Vagina (tissue), 2 donors: Measurements from ENCODE around the gene PPP1R14C. TPM values are rescaled to one million over a fixed set of nuclear protein-coding genes. Genes with fewer than 3 reads are reported as not detected.

Source experiments
- DNase-seq, 2 donors: peaks; one replicate each; pipeline ENCODE4 v3.0.0-alpha.2; 2017; ENCODE audit errors: extremely low spot score in 2 of 2
- H3K27ac ChIP-seq: fragments of 200-600 bp; sonication (generic); one replicate; pipeline ENCODE4 v1.5.1; 2019
- H3K27me3 ChIP-seq: fragments of 200-600 bp; sonication (generic); one replicate; pipeline ENCODE4 v1.5.1; 2019
- H3K36me3 ChIP-seq, 2 donors: fragments of 200-600 bp; sonication (generic); one replicate each; pipeline ENCODE4 v1.5.1; 2017 to 2019
- H3K4me1 ChIP-seq: fragments of 200-600 bp; sonication (generic); one replicate; pipeline ENCODE4 v1.5.1; 2019
- H3K4me3 ChIP-seq, 2 donors: fragments of 200-600 bp; sonication (generic); 1 replicate in 1 of 2; 2 replicates in 1 of 2; pipeline ENCODE4 v1.5.1; 2016 to 2019
- H3K9me3 ChIP-seq: fragments of 200-600 bp; sonication (generic); one replicate; pipeline ENCODE4 v1.5.1; 2019
- POLR2A ChIP-seq, 2 donors: fragments of 450-650 bp; IDR thresholded peaks; one replicate each; pipeline ENCODE4 v1.6.1; 2017; ENCODE audit warnings: antibody characterized with exemption in 2 of 2, mild to moderate bottlenecking in 2 of 2, moderate library complexity in 2 of 2
- POLR2AphosphoS5 ChIP-seq, 2 donors: sonication (generic); formaldehyde crosslinking; IDR thresholded peaks; one replicate each; pipeline ENCODE4 v1.9.0; 2017; ENCODE audit warnings: antibody characterized with exemption in 2 of 2, mild to moderate bottlenecking in 2 of 2, low read depth in 1 of 2; ENCODE audit not compliant: insufficient read depth in 1 of 2
- intact Hi-C: fragments of 100-400 bp; cut with DNase I; formaldehyde crosslinking; loops from one replicate; pipeline ENCODE4 v1.15.1; 2023
- total RNA-seq: library from RNA; depleted of rRNA; stranded (reverse); fragments of >200 nt; gene quantifications from one replicate; pipeline ENCODE4 v1.2.3, GENCODE V29; 2016
- TF ChIP-seq, protein P1 (sequence below), 3 experiments: fragments of 450-650 bp in 2 of 3; fragments of 200-600 bp in 1 of 3; sonication (generic) in 1 of 3; IDR thresholded peaks; one replicate each; pipeline ENCODE4 v1.5.1; 2017 to 2019; ENCODE audit warnings: antibody characterized with exemption in 3 of 3, mild to moderate bottlenecking in 2 of 3, moderate library complexity in 2 of 3

PPP1R14C gene
- total RNA-seq, 1 donor from 2014 or later: 23.8 TPM

DNA sequence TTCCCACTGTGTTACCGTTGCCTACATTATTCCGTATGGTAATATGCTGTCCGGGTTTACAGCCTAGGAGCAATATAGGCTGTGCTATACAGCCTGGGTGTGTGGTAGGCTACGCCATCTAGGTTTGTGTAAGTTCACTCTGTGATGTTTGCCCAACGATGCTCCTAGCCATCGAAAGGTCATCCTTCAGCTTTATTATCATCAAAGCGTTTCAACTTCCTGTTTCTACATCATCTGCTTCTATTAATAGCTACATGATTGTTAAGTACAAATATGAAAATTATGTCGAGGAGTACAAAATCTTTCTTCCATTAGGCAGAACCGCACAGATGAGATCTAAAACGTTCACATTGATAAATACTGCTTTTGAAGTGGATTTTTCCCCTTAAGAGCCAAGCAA, 69.9 kb downstream of the PPP1R14C start:
- no peaks in the 10 kb centered on the region for H3K36me3 ChIP-seq
- no peaks in the 10 kb centered on the region for H3K4me1 ChIP-seq
- H3K4me3 ChIP-seq: no peak overlapping the region
- no peak for TF ChIP-seq POLR2A (IDR thresholded peaks at IDR 0.05)
- no peak for TF ChIP-seq POLR2AphosphoS5 (IDR thresholded peaks at IDR 0.05; ENCODE audit: insufficient read depth in 1 of 2, low read depth in 1 of 2)
- TF ChIP-seq, protein P1, sequence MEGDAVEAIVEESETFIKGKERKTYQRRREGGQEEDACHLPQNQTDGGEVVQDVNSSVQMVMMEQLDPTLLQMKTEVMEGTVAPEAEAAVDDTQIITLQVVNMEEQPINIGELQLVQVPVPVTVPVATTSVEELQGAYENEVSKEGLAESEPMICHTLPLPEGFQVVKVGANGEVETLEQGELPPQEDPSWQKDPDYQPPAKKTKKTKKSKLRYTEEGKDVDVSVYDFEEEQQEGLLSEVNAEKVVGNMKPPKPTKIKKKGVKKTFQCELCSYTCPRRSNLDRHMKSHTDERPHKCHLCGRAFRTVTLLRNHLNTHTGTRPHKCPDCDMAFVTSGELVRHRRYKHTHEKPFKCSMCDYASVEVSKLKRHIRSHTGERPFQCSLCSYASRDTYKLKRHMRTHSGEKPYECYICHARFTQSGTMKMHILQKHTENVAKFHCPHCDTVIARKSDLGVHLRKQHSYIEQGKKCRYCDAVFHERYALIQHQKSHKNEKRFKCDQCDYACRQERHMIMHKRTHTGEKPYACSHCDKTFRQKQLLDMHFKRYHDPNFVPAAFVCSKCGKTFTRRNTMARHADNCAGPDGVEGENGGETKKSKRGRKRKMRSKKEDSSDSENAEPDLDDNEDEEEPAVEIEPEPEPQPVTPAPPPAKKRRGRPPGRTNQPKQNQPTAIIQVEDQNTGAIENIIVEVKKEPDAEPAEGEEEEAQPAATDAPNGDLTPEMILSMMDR (IDR thresholded peaks at IDR 0.05): no peak
- DNase-seq: no peak
- no peaks in the 10 kb centered on the region for H3K27me3 ChIP-seq
- intact Hi-C loops: no loop called here
- H3K9me3 ChIP-seq: no peaks in the 10 kb centered on the region
- no peak overlapping the region for H3K27ac ChIP-seq

DNA sequence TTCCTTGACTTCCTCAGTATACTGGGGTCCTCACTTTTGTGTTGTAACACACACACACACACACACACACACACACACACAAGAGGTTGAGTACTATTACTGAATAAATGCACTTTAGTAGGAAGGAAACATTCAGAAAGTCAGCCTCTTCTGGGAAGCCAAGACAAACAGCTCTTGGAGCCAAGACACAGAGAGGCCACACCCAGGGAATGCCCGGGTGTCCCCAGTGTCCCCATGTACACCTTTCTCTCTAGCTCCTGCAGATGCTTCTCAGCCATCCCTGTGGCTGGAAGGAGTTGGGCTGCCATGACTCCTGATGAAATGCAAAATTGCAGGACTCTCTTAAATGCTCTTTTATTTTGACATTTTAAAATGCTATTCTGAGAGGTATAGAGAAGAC, 70.5 kb downstream of the PPP1R14C start:
- DNase-seq: no peak
- intact Hi-C loops: no loop called here
- Histone ChIP-seq H3K27ac (no peak overlapping the region), H3K36me3 (no peaks in the 10 kb centered on the region), H3K9me3 (no peaks in the 10 kb centered on the region), H3K4me3 (no peak overlapping the region), H3K27me3 (no peaks in the 10 kb centered on the region), H3K4me1 (no peaks in the 10 kb centered on the region)
- TF ChIP-seq POLR2A (IDR thresholded peaks at IDR 0.05): no peak
- TF ChIP-seq POLR2AphosphoS5 (IDR thresholded peaks at IDR 0.05; ENCODE audit: insufficient read depth in 1 of 2, low read depth in 1 of 2): no peak
- TF ChIP-seq, protein P1 (IDR thresholded peaks at IDR 0.05): no peak

DNA sequence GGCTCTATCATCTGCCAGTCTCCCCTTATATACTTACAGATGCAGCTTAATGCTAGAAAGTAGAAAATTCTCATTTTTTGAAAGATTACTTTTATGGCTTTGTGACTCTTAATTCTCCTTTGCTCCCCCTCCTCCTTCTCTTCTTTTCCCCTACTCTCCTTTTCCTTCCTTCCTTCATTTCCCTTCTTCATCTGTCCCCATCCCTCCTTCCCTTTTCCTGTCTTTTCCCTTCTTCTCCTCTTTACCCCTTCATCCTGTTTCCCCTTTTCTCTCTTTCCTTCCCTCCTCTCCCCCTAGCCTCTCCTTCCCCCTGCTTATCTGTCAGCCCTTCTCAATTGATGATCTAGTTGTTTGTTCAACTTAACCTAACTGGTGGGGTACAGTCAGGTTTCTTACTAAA, 71.5 kb downstream of the PPP1R14C start:
- intact Hi-C loops: no loop called here
- Histone ChIP-seq H3K36me3 (no peaks in the 10 kb centered on the region), H3K9me3 (no peaks in the 10 kb centered on the region), H3K4me3 (no peak overlapping the region), H3K4me1 (no peaks in the 10 kb centered on the region), H3K27me3 (no peaks in the 10 kb centered on the region), H3K27ac (no peak overlapping the region)
- DNase-seq: no peak
- no peak for TF ChIP-seq POLR2A (IDR thresholded peaks at IDR 0.05)
- no peak for TF ChIP-seq POLR2AphosphoS5 (IDR thresholded peaks at IDR 0.05; ENCODE audit: insufficient read depth in 1 of 2, low read depth in 1 of 2)
- TF ChIP-seq, protein P1 (IDR thresholded peaks at IDR 0.05): no peak

DNA sequence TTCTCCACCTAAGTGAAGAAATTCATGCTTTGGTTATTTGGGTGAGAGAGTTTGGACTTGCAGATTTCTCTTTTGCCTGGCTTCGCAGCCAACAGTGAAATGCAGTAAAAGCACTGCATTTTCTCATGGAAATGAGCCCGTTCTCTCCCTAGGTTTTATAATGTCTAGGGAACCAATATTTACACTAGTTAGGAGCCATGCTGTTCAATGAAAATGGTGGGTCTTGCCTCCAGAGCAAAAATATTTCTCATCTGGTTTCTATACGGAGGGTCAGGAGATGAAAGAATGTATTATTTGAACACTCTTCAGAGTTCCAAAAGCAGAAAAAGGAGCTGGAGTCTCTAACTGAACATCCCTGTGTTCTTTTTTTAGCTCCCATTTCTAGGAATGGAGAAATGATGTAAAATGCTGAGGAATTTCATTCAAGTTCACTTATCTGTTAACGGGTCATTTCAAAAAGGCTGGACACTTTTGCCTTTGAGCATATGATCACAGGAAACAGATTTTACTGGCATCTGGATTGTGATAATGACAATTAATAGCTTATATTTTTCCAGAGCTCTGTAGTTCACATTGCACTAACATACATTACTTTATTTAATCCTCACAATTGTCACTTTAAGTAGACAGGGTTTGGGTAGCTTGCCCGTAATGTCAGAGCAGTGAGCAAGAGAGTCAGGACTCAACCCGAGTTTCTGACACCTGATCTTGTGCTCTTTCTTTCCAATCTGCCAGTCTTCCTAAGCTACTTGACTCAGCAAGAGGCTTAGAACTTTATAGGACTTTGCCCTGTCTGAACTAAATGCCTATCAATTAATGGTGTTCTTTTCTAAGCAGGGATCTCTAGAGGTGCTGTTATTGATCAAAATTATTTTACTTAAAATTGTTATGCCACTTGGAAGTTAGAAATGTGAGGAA, 78.0 kb downstream of the PPP1R14C start:
- TF ChIP-seq, protein P1 (IDR thresholded peaks at IDR 0.05): no peak
- no peak for TF ChIP-seq POLR2AphosphoS5 (IDR thresholded peaks at IDR 0.05; ENCODE audit: insufficient read depth in 1 of 2, low read depth in 1 of 2)
- no peak for TF ChIP-seq POLR2A (IDR thresholded peaks at IDR 0.05)

DNA sequence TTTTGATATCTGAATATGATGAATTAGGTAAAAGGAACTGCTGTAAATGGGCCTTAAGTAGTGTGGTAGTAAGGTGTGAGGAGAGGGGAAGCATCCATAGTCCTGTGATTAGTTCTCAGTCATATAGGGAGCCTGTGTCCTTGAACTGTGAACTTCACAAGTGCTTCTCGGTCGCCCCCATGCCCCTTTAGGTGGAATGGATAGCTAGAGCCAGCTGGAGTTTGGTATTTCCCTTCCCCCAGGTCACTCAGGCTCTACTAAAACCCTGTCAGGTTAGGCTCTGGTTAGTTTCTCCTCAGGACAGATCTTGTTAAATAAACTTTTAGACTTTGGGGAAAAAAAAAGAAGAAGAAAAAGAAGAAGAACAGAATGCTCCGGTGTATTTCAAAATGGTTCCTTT, 82.0 kb downstream of the PPP1R14C start:
- no peak overlapping the region for H3K27ac ChIP-seq
- no peaks in the 10 kb centered on the region for H3K9me3 ChIP-seq
- no peaks in the 10 kb centered on the region for H3K4me1 ChIP-seq
- no peaks in the 10 kb centered on the region for H3K36me3 ChIP-seq
- no peak overlapping the region for H3K4me3 ChIP-seq
- no peak for DNase-seq
- intact Hi-C loops: no loop called here
- TF ChIP-seq POLR2A (IDR thresholded peaks at IDR 0.05) (no peak), POLR2AphosphoS5 (IDR thresholded peaks at IDR 0.05; ENCODE audit: insufficient read depth in 1 of 2, low read depth in 1 of 2) (no peak)
- TF ChIP-seq, protein P1 (IDR thresholded peaks at IDR 0.05): no peak
- no peaks in the 10 kb centered on the region for H3K27me3 ChIP-seq

More for the DNA sequence above, 78.0 kb downstream of the PPP1R14C start:
- Histone ChIP-seq H3K36me3 (no peaks in the 10 kb centered on the region), H3K27ac (no peak overlapping the region), H3K4me3 (no peak overlapping the region), H3K4me1 (no peaks in the 10 kb centered on the region), H3K27me3 (no peaks in the 10 kb centered on the region), H3K9me3 (no peaks in the 10 kb centered on the region)
- intact Hi-C loops: no loop called here
- DNase-seq: no peak
